Stimulated activated CD8-positive, alpha-beta memory T cell treated with anti-CD3 and anti-CD28 coated beads, Interleukin-2, amount 100 ng/mL, for 1 hour (primary cell): ENCODE data around the gene ATP6V1E1.

Source experiments
- DNase-seq, 2 donors: peaks; one replicate each; pipeline ENCODE4 v3.0.0-alpha.2; 2020; ENCODE audit warnings: low read depth in 2 of 2

ATP6V1E1 gene

GRCh38 chr22:17633998-17634323 is 5.4 kb upstream of the ATP6V1E1 start:
- no peak for DNase-seq

GRCh38 chr22:17633217-17633997 is 4.9 kb upstream of the ATP6V1E1 start:
- no peak for DNase-seq

DNA sequence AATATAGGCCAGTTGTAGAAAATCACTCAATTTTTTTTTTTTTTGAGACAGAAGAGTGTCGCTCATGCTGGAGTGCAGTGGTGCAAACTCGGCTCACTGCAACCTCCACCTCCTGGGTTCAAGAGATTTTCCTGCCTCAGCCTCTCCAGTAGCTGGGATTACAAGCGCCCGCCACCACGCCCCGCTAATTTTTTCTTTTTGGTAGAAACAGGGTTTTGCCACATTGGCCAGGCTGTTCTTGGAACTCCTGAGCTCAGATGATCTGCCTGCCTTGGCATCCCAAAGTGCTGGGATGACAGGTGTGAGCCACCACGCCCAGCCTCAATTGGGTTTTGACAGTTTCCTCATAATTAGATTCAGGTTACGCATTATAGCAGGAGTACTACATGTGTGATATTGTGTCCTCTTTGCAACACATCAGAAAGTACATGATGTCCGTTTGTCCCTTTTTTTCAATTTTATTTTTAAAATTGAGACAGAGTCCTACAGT is 2.6 kb upstream of the ATP6V1E1 start:
- no peak for DNase-seq

- DNase-seq: no peak
Measured at GRCh38 chr22:17629641-17630040, 1.1 kb upstream of the ATP6V1E1 start.

GRCh38 chr22:17629173-17629489 is 582 bp upstream of the ATP6V1E1 start:
- DNase-seq: no peak

DNA sequence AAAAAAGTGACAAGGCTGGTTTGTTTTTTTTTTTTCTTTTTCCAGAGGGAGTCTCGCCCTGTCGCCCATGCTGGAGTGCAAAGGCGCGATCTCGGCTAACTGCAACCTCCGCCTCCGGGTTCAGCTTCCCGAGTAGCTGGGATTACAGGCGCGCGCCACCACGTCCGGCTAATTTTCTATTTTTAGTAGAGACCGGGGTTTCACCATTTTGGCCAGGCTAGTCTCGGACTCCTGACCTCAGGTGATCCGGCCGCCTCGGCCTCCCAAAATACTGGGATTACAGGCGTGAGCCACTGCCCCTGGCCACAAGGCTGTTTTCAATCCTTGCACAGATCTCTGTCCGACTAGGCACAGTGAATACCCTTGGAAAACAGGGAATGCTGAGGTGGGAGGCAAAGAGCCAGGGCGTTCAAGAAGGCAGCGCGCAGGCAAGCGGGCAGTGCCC is 566 bp downstream of the ATP6V1E1 start:
- no peak for DNase-seq

- DNase-seq: no peak
Measured at GRCh38 chr22:17613280-17613679, 15.3 kb downstream of the ATP6V1E1 start.

DNA sequence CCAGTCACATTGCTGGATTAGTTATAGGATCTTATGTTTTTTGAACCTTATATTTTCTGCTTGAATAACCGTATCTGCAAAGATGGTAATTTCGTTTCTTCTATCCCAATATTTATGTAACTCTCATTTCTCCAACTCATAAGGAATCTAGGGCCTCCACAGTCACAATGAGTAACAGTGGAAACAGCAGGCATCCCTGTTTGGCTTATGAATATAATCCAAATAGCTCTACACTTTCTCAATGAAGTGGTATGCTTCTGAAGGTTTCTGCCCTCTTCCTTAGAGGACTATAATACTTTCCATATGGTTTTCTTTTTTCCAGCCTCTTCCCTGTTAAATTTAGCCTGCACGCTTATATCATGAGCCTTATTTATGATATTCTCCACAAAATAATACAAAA is 16.5 kb downstream of the ATP6V1E1 start:
- DNase-seq: no peak

- no peak for DNase-seq
Measured at GRCh38 chr22:17607891-17608521, 20.5 kb downstream of the ATP6V1E1 start.

- no peak for DNase-seq
Measured at GRCh38 chr22:17606496-17606895, 22.1 kb downstream of the ATP6V1E1 start.

DNA sequence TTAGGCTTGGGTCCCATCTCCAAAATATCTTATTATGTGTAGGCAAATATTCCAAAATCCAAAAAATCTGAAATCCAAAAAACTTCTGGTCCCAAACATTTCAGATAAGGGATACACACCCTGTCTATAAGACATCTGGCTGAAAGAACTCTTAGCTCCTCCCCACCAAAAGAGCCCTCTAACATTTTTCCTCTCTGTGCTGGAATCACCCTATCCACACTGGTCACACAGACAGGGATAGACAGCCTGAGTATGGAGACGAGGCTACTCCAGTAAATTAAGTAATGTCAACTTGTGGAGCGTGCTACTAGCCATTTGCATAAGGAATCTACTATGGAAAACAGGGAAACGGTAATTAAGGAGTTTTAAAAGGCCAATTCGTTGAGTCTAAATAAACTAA is 24.9 kb downstream of the ATP6V1E1 start:
- no peak for DNase-seq

GRCh38 chr22:17601031-17601430 is 27.5 kb downstream of the ATP6V1E1 start:
- DNase-seq: no peak

- DNase-seq: no peak
Measured at GRCh38 chr22:17598318-17598717, 30.2 kb downstream of the ATP6V1E1 start.

DNA sequence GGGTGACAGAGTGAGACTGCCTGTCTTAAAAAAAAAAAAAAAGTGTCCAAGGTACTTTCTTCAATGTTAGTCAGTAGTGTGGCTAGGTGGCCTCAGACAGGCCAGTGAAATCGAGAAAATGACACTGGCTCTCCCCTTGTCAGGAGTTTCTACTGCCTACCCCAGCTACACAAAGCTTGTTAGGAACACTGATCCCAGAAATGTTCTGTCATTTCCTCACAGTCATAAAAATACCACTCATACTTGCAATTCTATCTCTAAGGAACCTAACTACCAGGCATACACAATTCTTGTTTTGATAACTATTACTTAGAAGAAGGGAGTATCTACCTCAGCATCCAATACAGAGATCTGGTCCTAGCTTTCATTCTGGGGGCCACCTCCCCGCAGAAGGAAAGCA is 31.3 kb downstream of the ATP6V1E1 start:
- DNase-seq: no peak

GRCh38 chr22:17596226-17596625 is 32.3 kb downstream of the ATP6V1E1 start:
- no peak for DNase-seq

DNA sequence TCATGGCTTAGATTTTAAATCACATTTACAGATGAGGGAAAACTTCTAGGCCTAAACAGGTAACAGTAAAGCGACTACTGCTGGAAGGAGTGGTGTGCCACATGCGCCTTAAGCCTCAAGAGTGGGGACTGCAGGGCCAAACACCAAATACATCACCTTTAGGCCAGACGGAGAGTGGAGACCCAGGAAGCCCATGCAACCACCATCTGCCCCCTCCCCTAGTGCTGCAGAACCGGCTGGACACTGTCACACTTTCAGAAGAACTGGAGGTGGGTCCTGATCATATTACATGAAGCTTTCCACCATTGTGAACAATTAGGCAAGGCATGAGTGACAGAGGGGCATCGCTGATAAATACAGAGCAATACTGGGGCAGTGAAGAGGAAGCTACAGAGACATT is 36.3 kb downstream of the ATP6V1E1 start:
- DNase-seq: no peak

- DNase-seq: no peak
Measured at GRCh38 chr22:17590586-17590985, 38.0 kb downstream of the ATP6V1E1 start.

- no peak for DNase-seq
Measured at GRCh38 chr22:17589810-17590375, 38.7 kb downstream of the ATP6V1E1 start.

DNA sequence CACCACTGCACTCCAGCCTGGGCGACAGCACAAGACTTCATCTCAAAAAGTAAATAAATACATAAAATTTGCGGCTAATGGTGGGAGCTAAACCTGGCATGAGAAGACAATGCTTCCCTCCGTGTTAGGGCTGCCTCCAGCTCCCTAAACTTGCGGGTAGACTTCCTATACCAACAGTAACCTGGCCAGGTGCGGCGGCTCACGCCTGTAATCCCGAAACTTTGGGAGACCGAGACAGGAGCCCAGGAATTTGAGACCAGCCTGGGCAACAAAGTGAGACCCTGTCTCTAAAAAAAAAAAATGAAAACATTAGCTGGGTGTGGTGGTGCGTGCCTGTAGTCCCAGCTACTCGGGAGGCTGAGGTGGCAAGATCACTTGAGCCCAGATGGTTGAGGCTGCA is 39.9 kb downstream of the ATP6V1E1 start:
- no peak for DNase-seq

GRCh38 chr22:17587629-17588028 is 40.9 kb downstream of the ATP6V1E1 start:
- no peak for DNase-seq

- no peak for DNase-seq
Measured at GRCh38 chr22:17586831-17587440, 41.6 kb downstream of the ATP6V1E1 start.

GRCh38 chr22:17583151-17583550 is 45.4 kb downstream of the ATP6V1E1 start:
- DNase-seq: no peak

DNA sequence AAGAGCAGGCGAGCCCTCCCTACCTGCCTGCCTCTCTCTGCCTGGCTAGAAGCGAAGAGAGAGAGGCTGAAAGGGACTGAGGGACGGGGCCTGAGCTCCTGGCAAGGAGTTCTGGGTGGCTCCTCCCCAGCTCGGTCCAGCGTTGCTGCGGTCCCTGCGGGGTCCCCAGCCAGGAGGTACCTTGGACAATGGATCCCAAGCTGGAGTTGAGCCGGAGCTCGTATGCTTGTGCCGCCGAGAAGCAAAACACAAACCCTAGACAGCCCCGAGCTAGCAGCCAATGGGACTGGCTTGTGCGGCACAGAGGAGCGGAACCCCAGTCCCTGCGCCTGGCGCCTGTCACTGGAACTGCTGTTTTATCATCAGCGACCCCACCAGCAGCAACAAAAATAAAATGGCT is 46.9 kb downstream of the ATP6V1E1 start:
- no peak for DNase-seq
